Central memory CD8-positive, alpha-beta T cell (primary cell): ENCODE data around the gene SLC37A2.

Experiments
- ATAC-seq: fragments of 150-1000 bp; cut with Tn5 transposase; replicated peaks from 2 replicates; pipeline ENCODE4 v1.10.0; 2022; ENCODE audit warnings: mild to moderate bottlenecking, moderate FRiP score, moderate number of reproducible peaks; ENCODE audit not compliant: poor library complexity, severe bottlenecking; ENCODE audit errors: extremely low read depth
- DNase-seq, 2 donors: peaks; one replicate each; pipeline ENCODE4 v3.0.0; 2021; ENCODE audit warnings: low spot score in 2 of 2
- H3K27ac Mint-ChIP-seq: one replicate; pipeline ENCODE4 v1.8.0; 2022; ENCODE audit warnings: low read depth, mild to moderate bottlenecking, moderate library complexity, mixed read lengths
- H3K27me3 Mint-ChIP-seq: one replicate; pipeline ENCODE4 v1.8.0; 2022; ENCODE audit warnings: mixed read lengths
- H3K36me3 Mint-ChIP-seq: one replicate; pipeline ENCODE4 v1.8.0; 2022; ENCODE audit warnings: mild to moderate bottlenecking, moderate library complexity, mixed read lengths; ENCODE audit not compliant: insufficient read depth
- H3K4me1 Mint-ChIP-seq: one replicate; pipeline ENCODE4 v1.8.0; 2022; ENCODE audit warnings: mixed read lengths
- H3K4me3 Mint-ChIP-seq: one replicate; pipeline ENCODE4 v1.8.0; 2022; ENCODE audit warnings: mild to moderate bottlenecking, moderate library complexity, mixed read lengths
- H3K9me3 Mint-ChIP-seq: one replicate; pipeline ENCODE4 v1.8.0; 2022; ENCODE audit warnings: mixed read lengths

SLC37A2 gene

DNA sequence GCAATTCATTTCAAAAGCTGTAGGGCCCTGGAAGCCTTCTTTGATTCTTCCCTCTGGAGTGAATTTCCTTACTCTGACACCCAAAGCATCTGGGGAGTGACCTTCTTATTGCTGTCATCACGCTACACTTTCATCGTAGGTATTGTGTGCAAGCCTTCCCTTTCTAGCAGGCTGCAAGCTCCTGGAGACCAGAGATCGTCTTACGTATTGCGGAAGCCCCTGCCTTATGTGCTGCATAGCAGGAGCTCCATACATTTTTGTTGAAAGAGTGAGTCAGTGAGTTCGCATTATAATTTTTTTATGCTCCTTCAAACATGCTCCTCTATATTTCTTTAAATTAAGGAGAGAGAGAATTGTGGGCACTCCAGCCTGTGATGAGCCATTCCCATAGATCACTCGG lies 69.5 kb downstream of the SLC37A2 start:
- no peak for ATAC-seq
- Mint-ChIP-seq H3K36me3 (no peaks in the 10 kb centered on the region), H3K9me3 (no peaks in the 10 kb centered on the region), H3K4me3 (no peak overlapping the region), H3K27me3 (peaks cover 64% of the 10 kb centered on the region), H3K27ac (no peak overlapping the region), H3K4me1 (no peaks in the 10 kb centered on the region)
- no peak for DNase-seq

- H3K9me3 Mint-ChIP-seq: no peaks in the 10 kb centered on the region
- peaks cover 66% of the 10 kb centered on the region for H3K27me3 Mint-ChIP-seq
- peaks cover 2% of the 10 kb centered on the region for H3K36me3 Mint-ChIP-seq
- ATAC-seq: no peak
- DNase-seq: no peak
- H3K4me1 Mint-ChIP-seq: no peaks in the 10 kb centered on the region
- H3K27ac Mint-ChIP-seq: no peak overlapping the region
- no peak overlapping the region for H3K4me3 Mint-ChIP-seq
These were observed 72.9 kb downstream of the SLC37A2 start for GRCh38 chr11:125136001-125136400.

DNA sequence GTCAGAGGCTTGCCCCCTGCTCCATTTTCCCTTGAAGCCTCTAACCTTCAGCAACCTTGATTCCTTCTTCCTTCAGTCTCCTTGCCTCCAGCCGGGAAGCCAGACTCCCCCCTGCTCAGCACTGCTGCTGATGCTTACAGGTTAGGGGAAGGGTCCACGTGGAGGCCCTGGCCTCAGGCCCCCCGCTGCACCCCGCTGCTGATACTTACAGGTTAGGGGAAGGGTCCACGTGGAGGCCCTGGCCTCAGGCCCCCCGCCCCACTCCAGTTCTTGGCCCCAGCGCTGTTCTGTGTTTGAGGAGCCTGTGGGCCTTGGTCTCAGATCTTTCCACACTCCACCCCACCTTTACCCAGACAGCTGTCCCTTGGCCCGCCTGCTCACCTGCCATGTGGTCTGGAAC lies 75.9 kb downstream of the SLC37A2 start:
- Mint-ChIP-seq H3K9me3 (no peaks in the 10 kb centered on the region), H3K4me1 (peaks cover 6% of the 10 kb centered on the region), H3K36me3 (peaks cover 6% of the 10 kb centered on the region), H3K4me3 (no peak overlapping the region), H3K27me3 (peaks cover 74% of the 10 kb centered on the region), H3K27ac (no peak overlapping the region)
- no peak for ATAC-seq
- no peak for DNase-seq

- Mint-ChIP-seq H3K4me3 (no peak overlapping the region), H3K4me1 (peaks cover 6% of the 10 kb centered on the region), H3K27me3 (peaks cover 74% of the 10 kb centered on the region), H3K9me3 (no peaks in the 10 kb centered on the region), H3K27ac (no peak overlapping the region), H3K36me3 (peaks cover 6% of the 10 kb centered on the region)
- no peak for ATAC-seq
- no peak for DNase-seq
These were observed 76.7 kb downstream of the SLC37A2 start for GRCh38 chr11:125139778-125140177.
